Measurements from ENCODE around the gene OCA2. TPM values are rescaled to one million over a fixed set of nuclear protein-coding genes. Genes with fewer than 3 reads are reported as not detected.

The OCA2 gene
- total RNA-seq, 2 donors from 2014 or later, result not detected

DNA sequence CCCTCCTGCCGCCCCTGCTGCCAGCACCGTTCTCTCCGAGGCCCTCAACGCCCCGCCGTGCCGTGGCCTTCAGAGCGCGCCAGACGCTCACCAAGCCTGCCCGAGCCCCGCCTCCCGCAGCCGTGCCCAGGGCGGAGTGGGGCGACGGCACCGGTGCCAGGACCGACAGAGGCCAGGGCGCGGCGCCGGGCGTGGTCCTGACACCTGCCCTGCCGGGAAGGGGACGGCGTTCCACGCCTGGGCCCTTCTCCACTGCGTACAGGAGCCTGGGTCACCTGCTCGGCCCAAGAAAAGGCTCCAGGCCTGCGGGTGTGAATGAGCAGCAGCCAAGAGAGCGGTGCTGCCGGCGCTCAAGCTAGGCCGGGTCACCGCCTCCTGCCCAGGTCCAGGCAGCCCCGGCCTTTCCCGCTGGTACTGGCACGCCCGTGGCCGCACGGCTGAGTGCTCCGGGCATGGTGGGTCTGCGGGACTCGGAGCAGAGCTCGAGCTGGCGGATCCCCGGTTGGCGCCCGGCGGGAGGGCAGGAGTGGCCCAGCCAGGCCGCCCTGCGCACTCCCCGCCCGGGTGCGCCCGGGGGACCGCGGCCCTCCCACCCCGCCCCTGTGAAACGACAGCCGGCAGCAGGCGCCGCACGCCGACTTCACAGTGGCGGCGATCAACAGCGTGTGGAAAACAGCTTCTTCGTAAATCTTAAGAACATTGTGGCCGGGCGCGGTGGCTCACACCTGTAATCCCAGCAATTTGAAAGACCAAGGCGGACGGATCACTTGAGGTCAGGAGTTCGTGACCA lies 4.2 kb downstream of the OCA2 start:
- no peaks in the 10 kb centered on the region for H3K27me3 ChIP-seq
- H3K36me3 ChIP-seq (replicated peaks in 1 of 2; ENCODE audit: insufficient read depth in 1 of 2, low read depth in 2 of 2), result no peaks in the 10 kb centered on the region
- ATAC-seq, result peak; percentile 74
- peak; percentile 73 to 87 (median 79) for DNase-seq
- TF ChIP-seq, protein P1, sequence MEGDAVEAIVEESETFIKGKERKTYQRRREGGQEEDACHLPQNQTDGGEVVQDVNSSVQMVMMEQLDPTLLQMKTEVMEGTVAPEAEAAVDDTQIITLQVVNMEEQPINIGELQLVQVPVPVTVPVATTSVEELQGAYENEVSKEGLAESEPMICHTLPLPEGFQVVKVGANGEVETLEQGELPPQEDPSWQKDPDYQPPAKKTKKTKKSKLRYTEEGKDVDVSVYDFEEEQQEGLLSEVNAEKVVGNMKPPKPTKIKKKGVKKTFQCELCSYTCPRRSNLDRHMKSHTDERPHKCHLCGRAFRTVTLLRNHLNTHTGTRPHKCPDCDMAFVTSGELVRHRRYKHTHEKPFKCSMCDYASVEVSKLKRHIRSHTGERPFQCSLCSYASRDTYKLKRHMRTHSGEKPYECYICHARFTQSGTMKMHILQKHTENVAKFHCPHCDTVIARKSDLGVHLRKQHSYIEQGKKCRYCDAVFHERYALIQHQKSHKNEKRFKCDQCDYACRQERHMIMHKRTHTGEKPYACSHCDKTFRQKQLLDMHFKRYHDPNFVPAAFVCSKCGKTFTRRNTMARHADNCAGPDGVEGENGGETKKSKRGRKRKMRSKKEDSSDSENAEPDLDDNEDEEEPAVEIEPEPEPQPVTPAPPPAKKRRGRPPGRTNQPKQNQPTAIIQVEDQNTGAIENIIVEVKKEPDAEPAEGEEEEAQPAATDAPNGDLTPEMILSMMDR (IDR thresholded peaks at IDR 0.05), result no peak
- peak; percentile 16 to 78 (median 68) for TF ChIP-seq POLR2A (IDR thresholded peaks at IDR 0.05)
- H3K4me1 ChIP-seq, result peaks cover 46% of the 10 kb centered on the region
- peaks cover 0 to 6% (median 0%) of the 10 kb centered on the region in 3 donors for H3K9me3 ChIP-seq
- no peak overlapping the region for H3K4me3 ChIP-seq
- WGBS, 2 donors, result 5 to 11% methylated on average over 26 to 67 of the region's 76 CpGs
- H3K27ac ChIP-seq, result peak overlapping the region; percentile 33 to 74 (median 70)
- intact Hi-C loops (cut with DNase I), result no loop called here

DNA sequence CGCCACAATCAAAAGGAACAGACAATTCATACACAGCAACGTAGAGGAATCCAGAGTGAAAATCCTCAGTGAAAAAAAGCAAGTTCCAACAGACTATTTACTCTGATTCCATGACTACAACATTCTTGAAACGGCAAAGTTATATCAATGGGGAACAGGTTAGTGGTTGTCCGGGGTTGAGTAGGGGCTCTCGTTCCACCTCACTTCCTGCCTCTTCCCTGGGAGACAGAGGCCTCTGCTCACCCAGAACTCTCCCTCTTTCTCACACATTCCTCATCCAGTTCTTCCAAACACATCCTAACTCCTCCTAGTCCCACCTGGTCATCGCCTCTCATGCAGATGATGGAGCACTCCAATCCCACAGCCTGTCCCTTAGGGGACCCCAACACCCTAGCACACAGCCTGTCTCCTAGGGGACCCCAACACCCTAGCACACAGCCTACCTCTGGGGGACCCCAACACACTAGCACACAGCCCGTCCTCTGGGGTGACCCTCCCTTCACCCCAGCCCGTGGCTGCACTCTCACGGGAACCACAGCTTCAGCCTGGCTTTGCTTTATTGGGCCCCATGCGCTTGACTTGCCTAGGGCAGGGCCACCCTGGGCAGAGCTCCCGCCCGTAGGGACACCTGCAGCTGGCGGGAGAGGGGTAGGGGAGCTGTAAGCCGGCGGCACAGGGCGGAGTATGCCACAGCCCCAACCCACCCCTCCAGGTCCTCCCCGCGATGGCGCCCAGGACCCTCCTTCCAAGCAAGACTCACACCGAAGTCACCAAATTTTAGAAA lies 5.2 kb downstream of the OCA2 start:
- no peak for DNase-seq
- Histone ChIP-seq H3K9me3 (peaks cover 0 to 6% (median 0%) of the 10 kb centered on the region in 3 donors), H3K4me3 (no peak overlapping the region), H3K27me3 (no peaks in the 10 kb centered on the region), H3K36me3 (replicated peaks in 1 of 2; ENCODE audit: insufficient read depth in 1 of 2, low read depth in 2 of 2) (no peaks in the 10 kb centered on the region), H3K27ac (no peak overlapping the region), H3K4me1 (peaks cover 39% of the 10 kb centered on the region)
- intact Hi-C loops (cut with DNase I), result no loop called here
- no peak for ATAC-seq
- 63 to 64% methylated on average over 10 to 20 of the region's 20 CpGs for WGBS, 2 donors
- TF ChIP-seq POLR2A (IDR thresholded peaks at IDR 0.05), result no peak
- TF ChIP-seq, protein P1 (IDR thresholded peaks at IDR 0.05), result no peak

DNA sequence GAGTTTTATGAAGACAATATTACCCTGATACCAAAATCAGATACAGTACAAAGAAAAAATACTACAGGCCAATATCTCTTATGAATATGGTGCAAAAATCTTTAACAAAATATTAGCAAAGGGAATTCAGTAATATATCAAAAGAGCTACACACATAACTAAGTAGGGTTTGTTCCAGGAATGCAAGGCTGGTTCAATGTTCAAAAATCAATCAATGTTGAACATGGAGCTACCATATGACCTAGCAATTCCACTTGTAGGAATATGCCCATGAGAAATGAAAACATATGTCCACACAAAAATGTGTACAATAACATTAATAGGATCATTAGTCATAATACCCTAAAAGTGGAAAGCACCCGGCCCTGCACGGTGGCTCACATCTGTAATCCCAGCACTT lies 7.8 kb downstream of the OCA2 start:
- Histone ChIP-seq H3K27me3 (no peaks in the 10 kb centered on the region), H3K4me1 (peaks cover 23% of the 10 kb centered on the region), H3K9me3 (peaks cover 0 to 6% (median 0%) of the 10 kb centered on the region in 3 donors), H3K4me3 (no peak overlapping the region), H3K27ac (no peak overlapping the region), H3K36me3 (replicated peaks in 1 of 2; ENCODE audit: insufficient read depth in 1 of 2, low read depth in 2 of 2) (no peaks in the 10 kb centered on the region)
- ATAC-seq (no peak), DNase-seq (no peak)
- 90 to 92% methylated on average over 2 of the region's 2 CpGs for WGBS, 2 donors
- TF ChIP-seq, protein P1 (IDR thresholded peaks at IDR 0.05), result no peak
- intact Hi-C loops (cut with DNase I), result no loop called here

DNA sequence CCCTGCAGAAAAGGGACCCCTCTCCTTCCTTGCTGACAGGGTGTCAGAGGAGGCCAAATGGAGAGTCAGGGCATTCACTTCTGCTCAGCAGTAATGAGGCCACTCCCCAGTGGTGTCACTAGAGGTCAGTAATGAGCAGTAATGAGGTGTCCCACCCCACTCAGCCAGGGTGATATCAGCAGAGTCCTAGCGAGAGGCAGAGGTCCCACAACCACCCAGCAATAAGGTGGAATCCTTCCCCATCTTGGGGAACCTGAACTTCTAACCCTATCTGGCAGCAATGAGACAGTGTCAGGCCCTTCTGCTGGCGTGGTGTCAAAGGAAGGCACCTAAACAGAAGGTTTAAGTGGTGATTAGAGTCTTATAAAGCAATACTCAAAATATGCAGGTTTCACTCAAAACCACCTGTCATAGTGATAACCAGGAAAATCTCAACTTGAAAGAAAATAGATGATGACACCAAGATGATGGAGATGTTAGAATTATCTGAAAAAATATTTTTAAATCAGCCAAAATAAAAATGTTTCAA lies 12.9 kb downstream of the OCA2 start:
- H3K4me3 ChIP-seq, result no peak overlapping the region
- peaks cover 0 to under 1% (median 0%) of the 10 kb centered on the region in 3 donors for H3K9me3 ChIP-seq
- peak; percentile 87 for ATAC-seq
- intact Hi-C loops (cut with DNase I), result no loop called here
- H3K36me3 ChIP-seq (replicated peaks in 1 of 2; ENCODE audit: insufficient read depth in 1 of 2, low read depth in 2 of 2), result no peaks in the 10 kb centered on the region
- WGBS, 2 donors, result 9 to 36% methylated on average over 2 of the region's 2 CpGs
- no peak overlapping the region for H3K27ac ChIP-seq
- no peaks in the 10 kb centered on the region for H3K27me3 ChIP-seq
- H3K4me1 ChIP-seq, result no peaks in the 10 kb centered on the region
- DNase-seq, result peak; percentile 64 to 79 (median 70)
- no peak for TF ChIP-seq POLR2A (IDR thresholded peaks at IDR 0.05)
- TF ChIP-seq, protein P1 (IDR thresholded peaks at IDR 0.05), result peak; percentile 39 to 81 (median 60)
